Effector memory CD8-positive, alpha-beta T cell (primary cell): ENCODE measurements around the gene RPL36AL.
"Not testable (repeated sequence)": the region's sequence is repeated elsewhere in the genome, so short reads cannot be mapped to it uniquely, and the experiment has no call there.

Source experiments
- ATAC-seq: fragments of 150-1000 bp; cut with Tn5 transposase; replicated peaks from 2 replicates; pipeline ENCODE4 v1.10.0; 2021; ENCODE audit warnings: mild to moderate bottlenecking, moderate library complexity
- DNase-seq, 3 experiments: peaks; one replicate each; pipeline ENCODE4 v3.0.0; 2021
- H3K27ac Mint-ChIP-seq, 2 donors: one replicate each; pipeline ENCODE4 v1.8.0; 2022; ENCODE audit warnings: mild to moderate bottlenecking in 2 of 2, mixed read lengths in 2 of 2, moderate library complexity in 2 of 2
- H3K27me3 Mint-ChIP-seq, 2 donors: one replicate each; pipeline ENCODE4 v1.8.0; 2022; ENCODE audit warnings: mixed read lengths in 2 of 2
- H3K36me3 Mint-ChIP-seq: one replicate; pipeline ENCODE4 v1.8.0; 2022; ENCODE audit warnings: mild to moderate bottlenecking, moderate library complexity, mixed read lengths; ENCODE audit not compliant: insufficient read depth
- H3K4me1 Mint-ChIP-seq, 2 donors: one replicate each; pipeline ENCODE4 v1.8.0; 2022; ENCODE audit warnings: low read depth in 2 of 2, mixed read lengths in 2 of 2
- H3K4me3 Mint-ChIP-seq, 2 donors: one replicate each; pipeline ENCODE4 v1.8.0; 2022; ENCODE audit warnings: mild to moderate bottlenecking in 2 of 2, mixed read lengths in 2 of 2, moderate library complexity in 2 of 2
- H3K9me3 Mint-ChIP-seq, 2 donors: one replicate each; pipeline ENCODE4 v1.8.0; 2022; ENCODE audit warnings: mixed read lengths in 2 of 2
- total RNA-seq, 9 experiments: gene quantifications; one replicate each; lab custom pipeline; 2026; lab: John Stamatoyannopoulos, UW

RPL36AL gene
- total RNA-seq = 143 to 312 (median 246) reads per million in 9 experiments

DNA sequence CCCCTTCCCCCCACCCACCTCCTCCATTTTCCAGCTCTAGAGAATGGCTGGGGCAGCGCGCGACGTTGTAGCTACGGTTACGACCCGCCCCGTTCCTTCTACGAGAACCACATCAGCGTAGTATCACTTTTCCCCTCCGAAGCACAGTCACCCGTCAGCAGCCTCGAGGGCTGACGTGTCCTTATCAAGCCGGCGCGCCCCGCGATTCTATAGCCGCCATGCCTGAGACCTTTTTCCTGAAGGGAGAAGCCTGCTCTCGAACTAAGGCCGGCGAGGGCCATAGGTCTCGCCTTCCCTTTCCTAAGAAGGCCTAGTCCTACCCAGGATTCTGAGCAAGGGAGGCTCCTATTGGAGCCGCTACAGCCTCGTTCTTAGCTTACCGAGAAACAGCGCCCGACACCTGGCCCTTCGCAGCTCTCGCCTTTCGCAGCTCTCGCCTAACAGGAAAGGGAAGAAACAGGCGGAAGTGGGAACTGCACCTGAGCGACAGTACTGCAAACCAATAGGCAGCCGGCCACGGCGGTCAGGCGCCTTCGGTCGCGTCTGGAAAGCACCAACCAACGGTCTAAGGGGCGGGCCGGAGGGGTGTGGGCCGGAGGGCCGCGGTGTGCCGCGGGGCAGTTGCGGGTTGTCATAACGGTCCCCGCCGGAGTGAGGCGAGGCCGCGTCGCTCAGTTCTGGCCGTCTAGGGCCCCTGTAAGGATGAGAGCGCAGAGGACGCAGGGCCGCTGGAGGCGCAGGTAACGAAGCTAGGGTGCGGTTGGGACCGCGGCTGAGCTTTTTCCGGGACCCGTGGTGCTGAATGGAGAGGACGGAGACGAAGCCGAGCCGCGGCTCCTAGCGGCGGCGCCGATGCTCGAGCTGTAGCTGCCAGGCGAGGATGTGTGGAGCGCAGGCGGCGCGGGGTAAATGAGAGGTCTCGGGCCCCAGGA, at the start of gene RPL36AL, which contains the start of gene MGAT2:
Gene RPL36AL, minus strand, starts transcription at position 445 of the 932 bp plus-strand sequence. CDS start 1,522 bp downstream, outside the sequence.
Gene MGAT2, plus strand, starts transcription at position 618 of the 932 bp plus-strand sequence. CDS start 470 bp downstream, outside the sequence.
- DNase-seq (peak; percentile 89 to 91 (median 91)), ATAC-seq (peak; percentile 79)
- Mint-ChIP-seq H3K27ac (peak within 1 kb of the TSS; percentile 99 to 100), H3K4me3 (peak within 1 kb of the TSS; percentile 98), H3K36me3 (peaks cover 67% of the 10 kb centered on the region), H3K4me1 (peaks cover 22 to 40% of the 10 kb centered on the region in 2 donors), H3K27me3 (no peaks in the 10 kb centered on the region), H3K9me3 (no peaks in the 10 kb centered on the region)

DNA sequence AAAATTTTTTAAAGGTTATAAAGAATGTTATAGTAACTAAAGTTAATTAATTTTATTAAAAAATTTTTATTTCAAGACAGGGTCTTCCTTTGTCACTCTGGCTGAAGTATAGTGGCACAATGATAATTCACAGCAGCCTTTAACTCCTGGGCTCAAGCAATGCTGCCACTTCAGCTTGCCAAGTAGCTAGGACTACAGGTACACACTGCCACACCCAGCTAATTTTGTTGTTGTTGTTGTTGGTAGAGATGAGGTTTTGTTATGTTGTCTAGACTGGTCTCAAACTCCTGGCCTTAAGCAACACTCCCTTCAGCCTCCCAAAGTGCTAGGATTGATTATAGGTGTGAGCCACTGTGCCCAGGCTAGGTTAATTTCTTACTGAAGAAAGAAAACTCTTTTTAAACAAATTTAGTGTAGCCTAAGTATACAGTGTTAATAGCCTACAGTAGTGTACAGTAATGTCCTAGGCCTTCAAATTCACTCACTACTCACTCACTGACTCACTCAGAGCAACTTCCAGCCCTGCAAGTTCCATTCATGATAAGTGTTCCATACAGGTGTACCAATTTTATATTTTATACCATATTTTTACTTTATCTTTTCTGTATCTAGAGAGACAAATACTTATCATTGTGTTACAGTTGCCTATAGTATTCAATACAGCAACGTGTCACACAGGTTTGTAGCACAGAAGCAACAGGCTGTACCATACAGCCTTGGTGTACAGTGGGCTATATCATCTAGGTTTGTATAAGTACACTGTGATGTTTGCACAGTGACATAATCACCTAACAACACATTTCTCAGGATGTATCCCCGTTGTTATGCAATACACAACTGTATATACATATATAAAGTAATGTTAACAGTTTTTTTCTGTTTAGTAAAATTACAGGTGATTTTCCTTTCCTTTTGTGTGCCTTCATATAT, 39.4 kb upstream of the RPL36AL start:
- no peaks in the 10 kb centered on the region for H3K4me1 Mint-ChIP-seq
- no peaks in the 10 kb centered on the region for H3K36me3 Mint-ChIP-seq
- no peak overlapping the region for H3K4me3 Mint-ChIP-seq
- DNase-seq = no peak
- H3K27me3 Mint-ChIP-seq = no peaks in the 10 kb centered on the region
- H3K9me3 Mint-ChIP-seq = no peaks in the 10 kb centered on the region
- H3K27ac Mint-ChIP-seq = no peak overlapping the region
- ATAC-seq = no peak

DNA sequence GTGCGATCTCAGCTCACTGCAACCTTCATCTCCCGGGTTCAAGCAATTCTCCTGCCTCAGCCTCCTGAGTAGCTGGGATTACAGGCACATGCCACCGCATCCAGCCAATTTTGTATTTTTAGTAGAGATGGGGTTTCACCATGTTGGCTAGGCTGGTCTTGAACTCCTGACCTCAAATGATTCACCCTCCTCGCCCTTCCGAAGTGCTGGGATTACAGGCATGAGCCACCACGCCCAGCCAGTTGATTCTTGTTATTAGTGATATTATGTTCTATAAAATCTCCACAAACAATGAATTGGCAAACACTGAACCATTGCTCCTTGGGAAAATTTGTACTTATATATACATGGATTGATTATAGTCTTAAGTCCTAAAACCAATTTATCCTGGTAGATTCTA, 37.1 kb upstream of the RPL36AL start:
- not testable (repeated sequence) for H3K4me1 Mint-ChIP-seq, ATAC-seq, DNase-seq, H3K9me3 Mint-ChIP-seq, H3K36me3 Mint-ChIP-seq, H3K4me3 Mint-ChIP-seq, H3K27me3 Mint-ChIP-seq
- peak overlapping the region in 1 of 2 donors; percentile 46 for H3K27ac Mint-ChIP-seq

DNA sequence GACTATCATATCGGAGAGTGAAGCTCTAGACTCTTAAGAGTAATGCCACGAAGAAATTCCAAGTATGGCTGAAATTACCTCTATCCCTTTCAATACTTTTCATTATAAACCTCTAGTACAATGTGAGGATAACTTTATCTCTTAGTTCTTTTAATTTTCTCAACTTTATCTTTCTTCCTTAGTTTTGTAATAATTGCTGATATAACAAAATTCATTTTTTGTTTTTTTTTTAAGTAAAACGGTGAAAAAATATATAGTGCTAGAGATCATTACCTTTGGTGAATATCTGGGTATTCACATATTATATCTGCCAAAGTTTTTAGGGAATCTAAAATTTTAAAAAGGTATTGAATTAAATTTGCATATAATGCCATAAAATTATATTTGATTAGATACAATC, 34.1 kb upstream of the RPL36AL start:
- H3K27ac Mint-ChIP-seq = no peak overlapping the region
- no peak overlapping the region for H3K4me3 Mint-ChIP-seq
- DNase-seq (no peak), ATAC-seq (no peak)
- no peaks in the 10 kb centered on the region for H3K27me3 Mint-ChIP-seq
- H3K36me3 Mint-ChIP-seq = no peaks in the 10 kb centered on the region
- H3K4me1 Mint-ChIP-seq = peaks cover 0 to 6% of the 10 kb centered on the region in 2 donors
- no peaks in the 10 kb centered on the region for H3K9me3 Mint-ChIP-seq

DNA sequence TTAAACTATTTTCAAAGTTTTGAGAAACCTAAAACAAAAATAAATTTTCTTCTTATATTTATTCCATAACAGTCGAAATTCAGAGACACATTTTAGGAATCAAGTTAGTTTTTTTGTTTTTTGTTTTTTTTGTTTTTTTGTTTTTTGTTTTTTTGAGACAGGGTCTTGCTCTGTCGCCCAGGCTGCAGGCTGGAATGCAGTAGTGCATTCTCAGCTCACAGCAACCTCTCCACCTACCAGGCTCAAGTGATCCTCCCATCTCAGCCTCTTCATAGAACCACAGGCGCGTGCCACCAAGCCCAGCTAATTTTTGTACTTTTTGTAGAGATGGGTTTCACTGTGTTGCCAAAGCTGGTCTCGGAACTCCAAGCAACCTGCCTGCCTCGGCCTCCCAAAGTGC, 33.1 kb upstream of the RPL36AL start:
- ATAC-seq = no peak
- H3K9me3 Mint-ChIP-seq = no peaks in the 10 kb centered on the region
- peaks cover 0 to 6% of the 10 kb centered on the region in 2 donors for H3K4me1 Mint-ChIP-seq
- H3K4me3 Mint-ChIP-seq = no peak overlapping the region
- H3K36me3 Mint-ChIP-seq = no peaks in the 10 kb centered on the region
- H3K27me3 Mint-ChIP-seq = no peaks in the 10 kb centered on the region
- no peak overlapping the region for H3K27ac Mint-ChIP-seq
- no peak for DNase-seq

DNA sequence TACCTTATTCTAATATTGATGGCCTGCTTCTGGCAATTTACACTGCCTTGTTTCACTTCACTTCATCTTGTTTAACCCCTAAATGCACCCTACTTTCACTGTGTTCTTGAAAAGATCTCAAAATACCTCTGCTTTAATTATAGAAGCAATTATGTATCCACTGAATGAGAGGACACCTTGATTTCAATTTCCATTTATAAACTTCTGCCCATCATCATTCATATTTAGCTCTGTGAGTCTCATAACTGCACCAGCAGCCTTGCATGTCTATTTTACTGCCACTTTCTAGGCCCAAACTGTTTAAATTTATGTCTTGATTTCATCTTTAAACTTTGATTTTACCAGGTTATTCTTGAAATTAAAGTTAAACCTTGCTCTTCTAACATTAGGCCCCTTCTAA, 21.7 kb upstream of the RPL36AL start:
- Mint-ChIP-seq H3K27ac (peak overlapping the region; percentile 72 to 87), H3K4me3 (peak overlapping the region; percentile 3 to 15), H3K9me3 (no peaks in the 10 kb centered on the region), H3K27me3 (no peaks in the 10 kb centered on the region), H3K4me1 (peaks cover 26 to 33% of the 10 kb centered on the region in 2 donors), H3K36me3 (peaks cover 18% of the 10 kb centered on the region)
- no peak for DNase-seq
- no peak for ATAC-seq

DNA sequence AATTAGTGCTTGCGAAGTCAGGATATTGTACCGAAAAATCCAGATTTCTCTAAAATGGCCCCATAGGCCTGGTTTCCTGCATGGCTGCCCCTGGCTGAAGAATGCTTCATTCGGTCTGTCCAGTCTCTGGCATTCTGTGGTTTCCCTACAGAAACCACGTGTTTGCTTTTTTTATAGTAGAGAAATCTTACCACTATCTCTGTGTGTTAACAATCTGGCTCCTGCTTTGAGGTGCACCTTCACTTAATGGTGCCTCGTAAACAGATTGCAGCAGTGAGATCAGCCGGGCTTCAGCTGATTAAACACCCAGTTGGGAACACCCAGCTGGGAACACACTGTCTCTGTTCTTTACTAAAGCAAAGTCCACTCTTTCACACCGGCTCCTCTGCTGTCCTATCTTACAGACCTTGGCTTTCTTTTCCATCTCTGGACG, 21.3 kb upstream of the RPL36AL start:
- Mint-ChIP-seq H3K4me3 (peak overlapping the region; percentile 3 to 15), H3K4me1 (peaks cover 25 to 37% of the 10 kb centered on the region in 2 donors), H3K27ac (peak overlapping the region; percentile 72 to 87), H3K9me3 (no peaks in the 10 kb centered on the region), H3K27me3 (no peaks in the 10 kb centered on the region), H3K36me3 (peaks cover 21% of the 10 kb centered on the region)
- DNase-seq (no peak), ATAC-seq (no peak)

DNA sequence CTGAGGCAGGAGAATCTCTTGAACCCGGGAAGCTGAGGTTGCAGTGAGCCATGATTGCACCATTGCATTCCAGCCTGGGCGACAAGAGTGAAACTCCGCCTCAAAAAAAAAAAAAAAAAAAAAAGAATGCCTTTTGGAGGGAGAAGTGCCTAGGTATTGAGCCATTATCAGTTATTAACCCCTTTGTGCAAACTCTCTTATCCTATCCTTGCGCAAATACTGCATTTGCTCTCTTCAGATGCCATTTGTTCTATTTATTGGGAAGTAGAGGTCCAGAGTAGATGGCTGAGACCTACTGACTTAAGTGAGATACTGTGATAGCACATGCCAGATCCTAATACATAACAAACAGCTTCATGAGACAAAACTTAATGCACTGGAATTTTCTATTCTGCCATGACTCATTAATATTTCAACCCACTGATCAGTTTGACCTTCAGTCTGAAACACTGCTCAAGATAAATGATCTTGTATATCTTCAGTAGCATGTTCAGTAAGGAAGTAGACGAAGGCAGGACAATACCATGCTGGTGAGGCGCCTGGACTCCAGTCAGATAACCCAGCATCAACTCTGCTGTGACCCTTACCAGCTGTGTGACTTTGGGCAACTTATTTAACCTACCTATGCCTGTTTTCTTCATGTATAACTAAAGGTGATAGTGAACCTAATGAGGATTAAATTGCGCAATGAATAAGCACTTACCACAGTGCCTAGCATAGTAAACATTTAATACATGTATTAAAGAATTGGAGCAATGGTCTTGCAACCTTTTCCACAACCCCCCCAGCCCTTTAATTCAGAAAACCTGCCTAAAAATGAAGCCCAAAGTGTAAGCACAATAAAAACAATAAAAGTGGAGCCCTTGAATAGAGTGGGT, 20.4 kb upstream of the RPL36AL start:
- peaks cover 27% of the 10 kb centered on the region for H3K36me3 Mint-ChIP-seq
- no peak for DNase-seq
- ATAC-seq = no peak
- H3K4me3 Mint-ChIP-seq = no peak overlapping the region
- H3K9me3 Mint-ChIP-seq = no peaks in the 10 kb centered on the region
- H3K27ac Mint-ChIP-seq = peak overlapping the region in 1 of 2 donors; percentile 87
- H3K4me1 Mint-ChIP-seq = peaks cover 30 to 40% of the 10 kb centered on the region in 2 donors
- H3K27me3 Mint-ChIP-seq = no peaks in the 10 kb centered on the region

DNA sequence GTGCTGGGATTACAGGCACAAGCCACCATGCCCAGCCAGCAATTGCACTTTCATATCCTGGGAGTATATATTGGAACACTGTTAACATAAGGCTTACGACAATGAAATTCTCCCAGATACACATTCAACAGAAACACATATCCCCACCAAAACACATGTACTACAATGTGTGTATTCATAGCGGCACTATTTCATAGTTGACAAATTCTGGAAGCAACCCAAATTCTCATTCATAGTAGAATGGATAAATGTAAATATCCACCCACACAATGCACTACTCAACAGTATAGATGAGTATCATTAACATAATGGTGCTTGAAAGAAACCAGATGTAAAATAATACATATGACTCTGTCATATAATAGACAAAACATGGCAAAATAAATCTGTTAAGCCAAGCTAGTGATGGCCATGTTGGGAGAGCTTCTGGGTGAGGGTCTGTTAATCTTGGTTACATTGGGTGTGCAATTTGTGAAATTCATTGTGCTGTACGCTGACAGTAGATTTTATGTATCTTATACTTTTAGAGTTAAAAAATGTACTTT, 17.2 kb upstream of the RPL36AL start:
- DNase-seq (no peak), ATAC-seq (no peak)
- no peaks in the 10 kb centered on the region for H3K27me3 Mint-ChIP-seq
- H3K9me3 Mint-ChIP-seq = no peaks in the 10 kb centered on the region
- H3K4me1 Mint-ChIP-seq = peaks cover 42 to 55% of the 10 kb centered on the region in 2 donors
- peaks cover 54% of the 10 kb centered on the region for H3K36me3 Mint-ChIP-seq
- H3K4me3 Mint-ChIP-seq = peak overlapping the region in 1 of 2 donors; percentile 95
- peak overlapping the region; percentile 6 to 99 for H3K27ac Mint-ChIP-seq

DNA sequence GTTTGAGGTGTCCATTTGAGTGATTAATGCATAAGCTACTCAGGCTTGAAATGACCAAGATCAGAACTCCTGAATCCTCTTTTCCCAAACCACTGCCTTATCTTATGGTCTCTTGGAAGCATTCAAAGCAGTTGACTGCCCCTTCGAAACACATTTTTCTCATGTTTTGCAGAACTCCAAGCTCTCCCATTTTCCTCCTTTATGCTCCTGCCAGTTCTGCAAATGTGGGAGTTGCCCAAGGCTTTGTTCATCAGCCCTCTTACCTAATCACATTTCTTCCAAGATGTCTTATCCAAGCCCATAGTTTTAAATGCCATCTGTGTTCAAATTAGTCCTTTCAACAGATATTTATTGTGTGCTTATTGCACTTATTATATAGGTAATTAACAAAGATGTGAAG, 16.4 kb upstream of the RPL36AL start:
- peak overlapping the region in 1 of 2 donors; percentile 95 for H3K4me3 Mint-ChIP-seq
- ATAC-seq (no peak), DNase-seq (no peak)
- H3K9me3 Mint-ChIP-seq = no peaks in the 10 kb centered on the region
- H3K36me3 Mint-ChIP-seq = peaks cover 55% of the 10 kb centered on the region
- peak overlapping the region; percentile 6 to 99 for H3K27ac Mint-ChIP-seq
- H3K27me3 Mint-ChIP-seq = no peaks in the 10 kb centered on the region
- peaks cover 38 to 50% of the 10 kb centered on the region in 2 donors for H3K4me1 Mint-ChIP-seq

DNA sequence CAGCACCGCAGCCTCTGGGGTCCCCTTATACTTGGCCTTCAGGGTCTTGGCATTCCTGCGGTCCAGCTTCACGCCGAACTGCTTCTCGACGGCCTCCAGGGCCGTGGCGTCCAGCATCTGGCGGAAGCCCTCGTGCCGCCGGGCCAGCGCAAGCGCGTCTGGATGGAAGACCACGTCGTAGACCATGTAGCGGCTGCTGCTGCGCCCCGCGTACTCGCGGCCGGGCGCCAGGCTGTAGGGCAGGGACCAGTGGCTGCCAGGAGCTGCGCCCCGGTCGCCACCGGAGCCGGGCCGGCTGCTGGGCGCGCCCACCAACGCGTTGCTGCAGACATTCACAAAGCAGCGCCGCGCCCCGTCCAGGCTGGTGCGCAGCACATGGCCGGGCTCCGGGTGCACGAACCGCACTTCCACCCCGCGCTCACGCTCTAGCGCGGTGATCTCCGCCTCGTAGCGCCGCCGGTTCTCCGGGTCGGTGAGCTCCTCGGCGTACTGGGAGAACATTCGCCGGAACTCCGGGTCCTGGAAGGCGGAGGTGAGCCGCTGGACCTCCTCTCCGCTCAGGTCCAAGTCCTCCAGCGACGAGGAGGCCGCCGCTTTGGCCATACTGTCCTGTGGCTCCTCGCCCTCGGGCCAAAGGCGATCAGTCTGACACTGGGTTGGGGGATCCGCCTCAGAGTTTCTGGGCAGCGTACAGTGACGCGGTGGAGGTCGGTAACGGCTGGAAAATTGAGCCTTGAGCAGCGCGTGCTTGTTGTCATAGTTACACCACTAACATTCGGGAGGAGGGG, 14.3 kb upstream of the RPL36AL start, which contains the start of gene DNAAF2:
Gene DNAAF2, minus strand, starts transcription at position 698 of the 788 bp plus-strand sequence. Its CDS starts 95 bp downstream, at position 603.
- Mint-ChIP-seq H3K4me1 (peaks cover 36 to 49% of the 10 kb centered on the region in 2 donors), H3K9me3 (no peaks in the 10 kb centered on the region), H3K4me3 (peak within 1 kb of the TSS; percentile 95 to 99), H3K27ac (peak within 1 kb of the TSS; percentile 99), H3K27me3 (no peaks in the 10 kb centered on the region), H3K36me3 (peaks cover 56% of the 10 kb centered on the region)
- ATAC-seq (peak; percentile 47), DNase-seq (peak; percentile 63 to 72 (median 65))
